Measurements from ENCODE around the gene ANKRD16.

GRCh38 chr10:5898163-5898562 is 8.5 kb upstream of the ANKRD16 start:
- TF ChIP-seq EP300 (conservative IDR thresholded peaks at IDR 0.05; ENCODE audit: poor library complexity, severe bottlenecking) = no peak
- no peak for TF ChIP-seq CTCF (IDR thresholded peaks at IDR 0.05; ENCODE audit: poor library complexity, severe bottlenecking)
- no peak for TF ChIP-seq RAD21 (conservative IDR thresholded peaks at IDR 0.05)
